MM.1S (cell line): ENCODE data around the gene FBXL19.

Experiments used
- DNase-seq: peaks from one replicate; pipeline ENCODE4 v3.0.0-alpha.2; 2015
- H2AFZ ChIP-seq: fragments of 300-600 bp; sonication (generic); 2 replicates; pipeline ENCODE4 v1.6.0; 2016; ENCODE audit warnings: antibody characterized with exemption, low read length
- H3F3A ChIP-seq: fragments of 300-600 bp; sonication (generic); 2 replicates; pipeline ENCODE4 v1.6.1; 2016; ENCODE audit warnings: mild to moderate bottlenecking, antibody characterized with exemption, low read length, moderate library complexity, mixed read lengths; ENCODE audit not compliant: insufficient read depth
- H3K27ac ChIP-seq: fragments of 300-600 bp; sonication (generic); 2 replicates; pipeline ENCODE4 v1.5.1; 2016; ENCODE audit warnings: mild to moderate bottlenecking, low read length
- H3K27me3 ChIP-seq: fragments of 300-600 bp; sonication (generic); replicated peaks from 2 replicates; pipeline ENCODE4 v1.6.0; 2016; ENCODE audit warnings: low read length; ENCODE audit not compliant: insufficient read depth
- H3K36me3 ChIP-seq: fragments of 300-600 bp; sonication (generic); replicated peaks from 2 replicates; pipeline ENCODE4 v1.6.1; 2016; ENCODE audit warnings: mild to moderate bottlenecking, low read length, mixed read lengths; ENCODE audit not compliant: insufficient read depth
- H3K4me1 ChIP-seq: fragments of 300-600 bp; sonication (generic); 2 replicates; pipeline ENCODE4 v1.6.1; 2016; ENCODE audit warnings: low read length, mixed read lengths
- H3K4me2 ChIP-seq: fragments of 300-600 bp; sonication (generic); 2 replicates; pipeline ENCODE4 v1.6.0; 2016; ENCODE audit warnings: low read depth, low read length
- H3K4me3 ChIP-seq: fragments of 300-600 bp; sonication (generic); 2 replicates; pipeline ENCODE4 v1.5.1; 2016; ENCODE audit warnings: low read length, mixed read lengths
- H3K79me2 ChIP-seq: fragments of 300-600 bp; sonication (generic); 2 replicates; pipeline ENCODE4 v1.6.1; 2016; ENCODE audit warnings: mixed run types, low read length, mixed read lengths
- H3K9ac ChIP-seq: fragments of 300-600 bp; sonication (generic); 2 replicates; pipeline ENCODE4 v1.6.1; 2016; ENCODE audit warnings: low read length, mixed read lengths
- H3K9me2 ChIP-seq: fragments of 300-600 bp; sonication (generic); replicated peaks from 2 replicates; pipeline ENCODE4 v1.6.1; 2016; ENCODE audit warnings: mild to moderate bottlenecking, low read length, mixed read lengths; ENCODE audit not compliant: insufficient read depth
- H3K9me3 ChIP-seq: fragments of 300-600 bp; sonication (generic); replicated peaks from 2 replicates; pipeline ENCODE4 v1.6.1; 2016; ENCODE audit warnings: mild to moderate bottlenecking, low read length, mixed read lengths; ENCODE audit not compliant: insufficient read depth
- H4K20me1 ChIP-seq: fragments of 300-600 bp; sonication (generic); 2 replicates; pipeline ENCODE4 v1.6.1; 2016; ENCODE audit warnings: mild to moderate bottlenecking, low read length, moderate library complexity, mixed read lengths; ENCODE audit not compliant: insufficient read depth
- CTCF ChIP-seq: fragments of 300-600 bp; sonication (generic); IDR thresholded peaks from 2 replicates; pipeline ENCODE4 v1.5.1; 2016; ENCODE audit warnings: antibody characterized with exemption, low read length, mixed read lengths
- EZH2 ChIP-seq: fragments of 300-600 bp; sonication (generic); optimal IDR thresholded peaks from 2 replicates; pipeline ENCODE3; 2017; ENCODE audit warnings: low read depth, mild to moderate bottlenecking, antibody characterized with exemption, low read length, mixed read lengths
- EZH2phosphoT487 ChIP-seq: fragments of 300-600 bp; sonication (generic); IDR thresholded peaks from 2 replicates; pipeline ENCODE4 v1.6.1; 2018; ENCODE audit warnings: antibody characterized with exemption, low read length

Gene FBXL19

GRCh38 chr16:30953511-30954124 is 30.2 kb downstream of the FBXL19 start:
- H3K4me3 ChIP-seq: no peak overlapping the region
- no peak overlapping the region for H3K9ac ChIP-seq
- no peaks in the 10 kb centered on the region for H4K20me1 ChIP-seq
- peaks cover 18% of the 10 kb centered on the region for H3K4me1 ChIP-seq
- TF ChIP-seq CTCF: peak; percentile 60
- TF ChIP-seq EZH2phosphoT487: no peak
- no peak overlapping the region for H2AFZ ChIP-seq
- DNase-seq: peak; percentile 65
- peaks cover 29% of the 10 kb centered on the region for H3F3A ChIP-seq
- no peak overlapping the region for H3K4me2 ChIP-seq
- H3K9me3 ChIP-seq: no peaks in the 10 kb centered on the region
- no peak overlapping the region for H3K27ac ChIP-seq
- no peaks in the 10 kb centered on the region for H3K36me3 ChIP-seq
- H3K27me3 ChIP-seq: no peaks in the 10 kb centered on the region
- peaks cover 18% of the 10 kb centered on the region for H3K79me2 ChIP-seq
- no peaks in the 10 kb centered on the region for H3K9me2 ChIP-seq

GRCh38 chr16:30954993-30955392 is 31.6 kb downstream of the FBXL19 start:
- no peak for DNase-seq
- Histone ChIP-seq H3K9ac (no peak overlapping the region), H3K4me1 (peaks cover 24% of the 10 kb centered on the region), H3K9me2 (no peaks in the 10 kb centered on the region), H3K4me3 (no peak overlapping the region), H3F3A (peaks cover 23% of the 10 kb centered on the region), H4K20me1 (no peaks in the 10 kb centered on the region; the same call in 1 of the 2 replicates), H3K9me3 (no peaks in the 10 kb centered on the region), H2AFZ (no peak overlapping the region), H3K36me3 (0 out of 2 replicates have a peak, but pooled peaks cover 5% of the 10 kb centered on the region), H3K79me2 (peaks cover 22% of the 10 kb centered on the region), H3K4me2 (no peak overlapping the region), H3K27ac (no peak overlapping the region), H3K27me3 (no peaks in the 10 kb centered on the region)
- no peak for TF ChIP-seq CTCF
- TF ChIP-seq EZH2: no peak
- TF ChIP-seq EZH2phosphoT487: no peak

- no peaks in the 10 kb centered on the region; the same call in 1 of the 2 replicates for H4K20me1 ChIP-seq
- peak overlapping the region; percentile 100 for H2AFZ ChIP-seq
- DNase-seq: peak; percentile 71
- TF ChIP-seq CTCF (peak; percentile 34), EZH2phosphoT487 (no peak), EZH2 (no peak)
- peaks cover 18% of the 10 kb centered on the region for H3F3A ChIP-seq
- peak overlapping the region; percentile 91 for H3K4me2 ChIP-seq
- peaks cover 14% of the 10 kb centered on the region for H3K36me3 ChIP-seq
- H3K9ac ChIP-seq: peak overlapping the region; percentile 100
- peak overlapping the region; percentile 88 for H3K4me3 ChIP-seq
- peaks cover 16% of the 10 kb centered on the region for H3K4me1 ChIP-seq
- H3K27ac ChIP-seq: peak overlapping the region; percentile 96
- H3K9me3 ChIP-seq: no peaks in the 10 kb centered on the region
- no peaks in the 10 kb centered on the region for H3K9me2 ChIP-seq
- peaks cover 30% of the 10 kb centered on the region for H3K79me2 ChIP-seq
- no peaks in the 10 kb centered on the region for H3K27me3 ChIP-seq
Observed at GRCh38 chr16:30956601-30957455, 33.5 kb downstream of the FBXL19 start.
